Measurements from ENCODE around the gene GULP1.

The GULP1 gene

DNA sequence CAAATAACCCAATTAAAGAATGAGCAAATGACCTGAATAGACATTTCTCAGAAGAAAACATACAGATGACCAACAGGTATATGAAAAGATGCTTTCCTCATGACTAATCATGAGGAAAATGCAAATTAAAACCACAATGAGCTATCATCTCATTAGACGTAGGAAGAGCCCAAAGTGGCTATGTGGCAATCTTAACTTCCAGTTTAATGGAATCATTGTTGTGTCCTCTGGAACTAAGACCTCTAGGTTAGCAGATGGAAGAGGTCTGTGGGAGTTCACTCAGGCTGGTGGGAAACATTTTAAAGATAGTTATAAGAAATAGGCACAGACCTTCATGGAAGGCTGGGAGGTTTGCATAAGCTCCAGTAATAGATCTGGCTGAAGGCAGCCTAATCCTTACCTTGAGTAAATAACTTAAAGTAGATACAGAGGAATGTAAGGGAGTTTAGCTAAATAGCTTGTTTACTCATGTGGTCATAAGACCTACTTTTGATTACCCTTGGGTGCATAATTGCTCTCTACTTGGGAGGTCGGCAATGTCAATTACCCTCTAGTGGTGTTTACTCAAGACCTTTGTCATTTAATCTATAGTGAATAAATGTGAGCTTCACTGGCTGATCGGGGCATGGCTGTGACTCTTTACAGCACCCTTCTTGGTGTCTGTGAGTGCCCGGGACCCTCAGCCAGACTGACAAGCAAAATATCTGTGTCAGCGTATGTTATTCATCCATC is 119.0 kb downstream of the GULP1 start:
- no peak for TF ChIP-seq ZFX (IDR thresholded peaks at IDR 0.05)
- TF ChIP-seq, protein P1, sequence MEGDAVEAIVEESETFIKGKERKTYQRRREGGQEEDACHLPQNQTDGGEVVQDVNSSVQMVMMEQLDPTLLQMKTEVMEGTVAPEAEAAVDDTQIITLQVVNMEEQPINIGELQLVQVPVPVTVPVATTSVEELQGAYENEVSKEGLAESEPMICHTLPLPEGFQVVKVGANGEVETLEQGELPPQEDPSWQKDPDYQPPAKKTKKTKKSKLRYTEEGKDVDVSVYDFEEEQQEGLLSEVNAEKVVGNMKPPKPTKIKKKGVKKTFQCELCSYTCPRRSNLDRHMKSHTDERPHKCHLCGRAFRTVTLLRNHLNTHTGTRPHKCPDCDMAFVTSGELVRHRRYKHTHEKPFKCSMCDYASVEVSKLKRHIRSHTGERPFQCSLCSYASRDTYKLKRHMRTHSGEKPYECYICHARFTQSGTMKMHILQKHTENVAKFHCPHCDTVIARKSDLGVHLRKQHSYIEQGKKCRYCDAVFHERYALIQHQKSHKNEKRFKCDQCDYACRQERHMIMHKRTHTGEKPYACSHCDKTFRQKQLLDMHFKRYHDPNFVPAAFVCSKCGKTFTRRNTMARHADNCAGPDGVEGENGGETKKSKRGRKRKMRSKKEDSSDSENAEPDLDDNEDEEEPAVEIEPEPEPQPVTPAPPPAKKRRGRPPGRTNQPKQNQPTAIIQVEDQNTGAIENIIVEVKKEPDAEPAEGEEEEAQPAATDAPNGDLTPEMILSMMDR (conservative IDR thresholded peaks at IDR 0.05) = no peak
- H3K27ac ChIP-seq = no peak overlapping the region

DNA sequence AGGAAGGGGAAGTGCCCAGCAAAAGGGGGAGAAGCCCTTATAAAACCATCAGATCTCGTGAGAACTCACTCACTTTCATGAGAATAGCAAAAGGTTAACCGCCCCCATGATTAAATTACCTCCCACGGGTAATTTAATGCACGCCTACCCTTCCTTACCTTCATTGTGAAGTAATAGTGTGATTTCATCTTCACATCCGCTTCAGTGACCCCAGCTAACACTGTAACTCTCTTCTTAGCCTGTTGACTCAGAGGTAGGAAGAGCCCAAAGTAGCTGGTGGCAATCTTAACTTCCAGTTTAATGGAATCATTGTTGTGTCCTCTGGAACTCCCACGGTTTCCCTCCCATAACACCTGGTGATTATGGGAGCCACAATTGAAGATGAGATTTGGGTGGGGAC is 120.5 kb downstream of the GULP1 start:
- H3K27ac ChIP-seq = no peak overlapping the region
- TF ChIP-seq, protein P1 (conservative IDR thresholded peaks at IDR 0.05) = no peak
- no peak for TF ChIP-seq ZFX (IDR thresholded peaks at IDR 0.05)

DNA sequence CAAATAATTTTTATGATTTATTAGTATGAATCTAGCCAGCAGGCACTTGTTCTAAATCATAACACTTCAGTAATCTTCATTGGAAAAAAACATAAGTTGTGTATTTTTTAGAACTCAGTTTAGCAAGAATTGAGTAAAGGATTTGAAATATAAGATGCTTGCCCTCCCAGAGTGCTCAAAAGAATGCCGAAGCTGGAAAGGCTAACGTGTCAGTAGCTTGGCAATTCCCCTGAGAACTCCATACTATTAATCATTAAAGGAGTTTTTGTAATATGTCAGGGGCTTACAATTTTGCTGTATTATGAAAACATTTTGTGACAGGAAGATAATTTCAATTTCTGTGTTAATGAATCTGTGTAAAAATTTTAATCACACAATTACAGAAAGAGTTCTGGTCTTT is 122.7 kb downstream of the GULP1 start:
- TF ChIP-seq ZFX (IDR thresholded peaks at IDR 0.05) = no peak
- TF ChIP-seq, protein P1 (conservative IDR thresholded peaks at IDR 0.05) = no peak
- no peak overlapping the region for H3K27ac ChIP-seq

DNA sequence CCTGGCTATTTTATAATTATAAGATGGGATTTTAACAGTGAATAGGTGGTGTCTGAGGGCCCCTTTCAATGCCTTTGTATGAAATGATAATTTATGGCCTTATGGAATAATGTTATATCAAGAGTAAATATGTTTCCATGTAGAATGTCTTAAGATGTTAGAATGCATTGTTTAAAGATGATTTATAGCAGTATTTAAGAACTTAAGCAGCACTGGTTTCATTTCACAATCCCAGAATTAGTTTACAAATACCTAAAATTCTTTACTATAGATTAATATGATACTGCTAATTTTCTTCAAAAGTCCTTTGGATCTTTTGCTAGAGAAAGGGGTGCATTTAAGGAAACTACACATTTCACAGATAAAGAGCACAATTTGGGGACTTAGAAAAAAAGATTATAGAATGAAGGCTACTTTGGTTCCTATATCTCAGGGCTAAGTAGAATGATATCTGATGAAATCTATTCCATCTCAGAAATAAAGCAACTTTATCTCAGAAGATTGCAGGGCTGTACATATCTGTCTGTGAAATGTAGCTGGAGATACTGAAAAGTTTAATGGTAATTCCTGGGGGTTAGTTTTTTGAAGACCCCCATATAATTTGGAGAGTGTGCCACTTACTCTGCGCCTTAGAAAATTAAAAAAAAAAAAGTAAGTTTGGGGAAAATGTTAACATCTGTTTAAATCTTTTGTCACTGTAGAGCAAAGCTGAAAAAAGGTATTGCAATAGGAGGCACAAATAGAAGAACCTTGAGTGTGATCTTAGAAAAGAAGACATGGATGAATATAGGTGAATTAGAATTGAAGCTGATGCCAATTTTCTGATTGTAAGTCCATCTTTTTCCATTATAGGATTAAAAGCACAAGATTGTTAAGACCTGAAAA is 123.4 kb downstream of the GULP1 start:
- no peak overlapping the region for H3K27ac ChIP-seq
- TF ChIP-seq, protein P1 (conservative IDR thresholded peaks at IDR 0.05) = no peak
- no peak for TF ChIP-seq ZFX (IDR thresholded peaks at IDR 0.05)

DNA sequence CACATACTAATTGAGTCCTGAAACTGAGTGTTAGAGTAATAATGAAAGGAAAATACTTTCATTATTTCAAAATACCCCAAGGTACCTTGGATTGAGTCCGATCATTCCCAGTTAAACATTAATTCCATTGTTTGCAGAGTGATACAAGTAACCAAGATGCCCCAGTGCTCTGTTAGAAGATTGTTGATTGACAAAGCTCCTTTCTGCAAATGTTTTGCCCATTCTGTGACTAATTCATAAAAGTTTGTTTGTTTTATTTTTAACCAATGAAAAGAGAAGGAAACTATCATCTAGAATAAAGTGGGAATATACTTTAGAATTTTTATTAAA is 124.0 kb downstream of the GULP1 start:
- no peak overlapping the region for H3K27ac ChIP-seq
- no peak for TF ChIP-seq ZFX (IDR thresholded peaks at IDR 0.05)
- TF ChIP-seq, protein P1 (conservative IDR thresholded peaks at IDR 0.05) = no peak

DNA sequence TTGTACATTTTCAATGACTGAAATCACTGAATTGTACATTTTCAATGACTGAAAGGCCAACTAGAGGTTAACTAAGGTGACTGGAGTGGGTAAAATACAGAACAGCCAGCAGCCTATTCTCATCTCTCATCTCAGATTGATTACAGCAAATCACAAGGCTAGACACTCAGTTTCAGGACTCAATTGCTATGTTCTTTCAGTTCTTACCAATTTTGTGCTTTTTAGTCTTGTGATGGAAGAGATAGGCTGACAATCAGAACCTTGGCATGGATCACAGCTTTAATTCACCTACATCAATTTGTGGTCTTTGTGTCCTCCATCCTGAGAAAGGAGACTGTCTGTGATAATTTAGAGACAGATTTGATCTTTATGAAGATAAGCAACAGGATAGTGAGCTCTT is 124.7 kb downstream of the GULP1 start:
- H3K27ac ChIP-seq = no peak overlapping the region

More for the DNA sequence above, 124.7 kb downstream of the GULP1 start:
- no peak for TF ChIP-seq ZFX (IDR thresholded peaks at IDR 0.05)
- TF ChIP-seq, protein P1 (conservative IDR thresholded peaks at IDR 0.05) = no peak
